ENCODE results near the gene PRIM2.

DNA sequence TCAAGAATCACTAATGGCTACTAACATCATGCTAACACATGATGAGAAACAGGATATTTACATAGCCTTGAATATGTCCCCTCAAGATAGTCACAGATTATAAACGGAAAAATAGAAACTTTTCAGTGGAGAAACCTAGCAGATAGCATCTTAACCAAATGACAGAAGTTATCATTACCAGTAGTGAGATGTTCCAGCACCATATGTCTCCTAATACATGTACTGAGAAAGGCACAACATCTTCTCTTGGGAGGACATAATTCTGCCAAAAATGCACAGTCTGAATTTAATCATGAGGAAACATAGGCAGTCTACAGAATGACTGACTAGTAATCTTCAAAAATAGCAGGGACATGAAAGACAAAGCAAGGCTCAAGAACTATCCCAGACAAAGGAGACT lies 19.9 kb upstream of the PRIM2 start:
- TF ChIP-seq, protein P1, sequence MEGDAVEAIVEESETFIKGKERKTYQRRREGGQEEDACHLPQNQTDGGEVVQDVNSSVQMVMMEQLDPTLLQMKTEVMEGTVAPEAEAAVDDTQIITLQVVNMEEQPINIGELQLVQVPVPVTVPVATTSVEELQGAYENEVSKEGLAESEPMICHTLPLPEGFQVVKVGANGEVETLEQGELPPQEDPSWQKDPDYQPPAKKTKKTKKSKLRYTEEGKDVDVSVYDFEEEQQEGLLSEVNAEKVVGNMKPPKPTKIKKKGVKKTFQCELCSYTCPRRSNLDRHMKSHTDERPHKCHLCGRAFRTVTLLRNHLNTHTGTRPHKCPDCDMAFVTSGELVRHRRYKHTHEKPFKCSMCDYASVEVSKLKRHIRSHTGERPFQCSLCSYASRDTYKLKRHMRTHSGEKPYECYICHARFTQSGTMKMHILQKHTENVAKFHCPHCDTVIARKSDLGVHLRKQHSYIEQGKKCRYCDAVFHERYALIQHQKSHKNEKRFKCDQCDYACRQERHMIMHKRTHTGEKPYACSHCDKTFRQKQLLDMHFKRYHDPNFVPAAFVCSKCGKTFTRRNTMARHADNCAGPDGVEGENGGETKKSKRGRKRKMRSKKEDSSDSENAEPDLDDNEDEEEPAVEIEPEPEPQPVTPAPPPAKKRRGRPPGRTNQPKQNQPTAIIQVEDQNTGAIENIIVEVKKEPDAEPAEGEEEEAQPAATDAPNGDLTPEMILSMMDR (IDR thresholded peaks at IDR 0.05; ENCODE audit: low read depth, low read length), result no peak
- TF ChIP-seq POLR2A (IDR thresholded peaks at IDR 0.05; ENCODE audit: extremely low read depth, insufficient read length), result no peak

Measured in NB4 (cell line).